Stimulated activated CD8-positive, alpha-beta memory T cell treated with anti-CD3 and anti-CD28 coated beads, Interleukin-7, amount 100 ng/mL, for 1 hour (primary cell): Measurements from ENCODE around the gene ESRRA.

Source experiments
- DNase-seq, 2 donors: peaks; one replicate each; pipeline ENCODE4 v3.0.0-alpha.2; 2020; ENCODE audit warnings: low read depth in 2 of 2

ESRRA gene

DNA sequence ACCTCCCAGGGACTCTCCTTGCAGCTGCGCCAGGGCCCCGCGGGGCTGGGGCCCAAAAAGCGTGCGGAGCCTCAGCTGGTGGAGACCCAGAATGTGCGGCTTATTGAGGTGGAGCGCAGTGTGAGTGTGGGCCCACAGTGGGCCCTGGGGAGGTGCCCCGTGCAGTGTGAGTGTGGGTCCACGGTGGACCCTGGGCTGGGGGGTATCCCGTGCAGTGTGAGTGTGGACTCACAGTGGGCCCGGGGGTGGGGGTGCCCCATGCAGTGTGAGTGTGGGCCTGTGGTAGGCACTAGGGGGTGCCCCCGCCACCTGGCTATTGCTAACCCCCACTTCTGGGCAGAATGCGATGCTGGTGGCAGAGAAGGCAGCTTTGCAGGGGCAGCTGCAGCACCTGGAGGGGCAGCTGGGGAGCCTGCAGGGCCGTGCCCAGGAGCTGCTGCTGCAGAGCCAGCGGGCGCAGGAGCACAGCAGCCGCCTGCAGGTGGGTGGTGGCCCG is 45.9 kb downstream of the ESRRA start:
- no peak for DNase-seq

- no peak for DNase-seq
Measured at GRCh38 chr11:64352099-64352994, 47.0 kb downstream of the ESRRA start.

- DNase-seq: no peak
Measured at GRCh38 chr11:64352995-64353714, 47.8 kb downstream of the ESRRA start.

- no peak for DNase-seq
Measured at GRCh38 chr11:64353715-64354506, 48.6 kb downstream of the ESRRA start.

GRCh38 chr11:64355078-64355940 is 50.0 kb downstream of the ESRRA start:
- DNase-seq: no peak

DNA sequence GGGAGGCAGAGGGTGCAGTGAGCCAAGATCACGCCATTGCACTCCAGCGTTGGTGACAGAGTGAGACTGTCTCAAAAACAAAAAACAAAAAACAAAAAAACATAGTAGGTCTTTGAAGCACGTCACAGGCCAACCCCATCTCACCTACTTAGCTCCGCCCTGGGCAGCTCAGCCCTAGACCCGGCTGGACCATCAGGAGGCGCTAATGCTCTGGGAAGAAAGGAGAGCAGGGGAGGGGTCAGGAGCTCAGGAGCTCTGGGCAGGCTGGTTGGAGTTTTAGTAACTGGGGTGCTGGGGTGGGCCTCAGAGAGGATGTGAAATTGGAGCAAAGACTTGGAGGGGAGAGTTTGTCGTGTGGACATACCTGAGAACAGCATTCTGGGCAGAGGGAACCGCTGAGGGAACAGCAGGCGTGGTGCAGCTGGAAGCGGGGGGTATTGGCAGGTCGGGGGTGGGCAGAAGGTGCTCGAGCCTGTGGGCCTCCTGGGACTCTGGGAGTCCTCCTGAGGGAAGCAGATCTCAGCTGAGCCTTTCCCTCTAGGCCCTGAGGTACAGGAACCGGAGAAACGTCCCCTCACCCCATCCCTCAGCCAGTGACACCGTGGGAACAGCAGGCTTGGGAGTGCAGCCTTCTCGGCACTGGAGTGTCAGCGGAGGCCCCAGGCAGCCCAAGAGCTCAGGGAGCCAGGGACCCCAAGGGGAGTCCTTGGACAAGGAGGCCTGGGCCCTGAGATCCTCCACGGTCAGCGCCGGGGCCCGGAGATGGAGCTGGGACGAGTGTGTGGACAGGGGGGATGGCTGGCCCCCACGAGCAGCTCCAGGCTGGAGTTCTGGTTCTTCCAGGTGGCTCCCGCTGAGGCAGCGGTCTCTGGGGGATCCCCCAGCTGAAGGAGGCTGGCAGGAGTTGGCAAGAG is 51.4 kb downstream of the ESRRA start:
- no peak for DNase-seq

DNA sequence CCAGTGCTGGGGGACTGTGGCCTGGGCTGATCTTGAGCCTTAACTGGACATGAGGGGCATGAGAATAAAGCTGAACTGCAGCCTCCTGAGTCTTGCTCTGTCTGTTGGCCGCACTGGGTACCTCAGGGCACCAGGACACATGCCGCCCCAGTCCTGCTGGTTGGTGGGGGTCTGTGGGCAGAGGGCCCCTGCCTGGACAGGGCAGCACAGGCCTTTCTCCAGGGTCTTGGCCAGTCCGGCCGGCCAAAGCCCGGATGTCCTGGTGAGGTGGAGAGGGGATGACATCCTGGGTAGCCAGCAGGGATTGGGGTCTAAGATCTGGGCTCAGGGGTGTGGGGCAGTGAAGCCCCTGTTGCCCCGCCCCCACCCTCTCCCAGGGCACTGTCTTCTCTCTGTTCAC is 52.1 kb downstream of the ESRRA start:
- no peak for DNase-seq

DNA sequence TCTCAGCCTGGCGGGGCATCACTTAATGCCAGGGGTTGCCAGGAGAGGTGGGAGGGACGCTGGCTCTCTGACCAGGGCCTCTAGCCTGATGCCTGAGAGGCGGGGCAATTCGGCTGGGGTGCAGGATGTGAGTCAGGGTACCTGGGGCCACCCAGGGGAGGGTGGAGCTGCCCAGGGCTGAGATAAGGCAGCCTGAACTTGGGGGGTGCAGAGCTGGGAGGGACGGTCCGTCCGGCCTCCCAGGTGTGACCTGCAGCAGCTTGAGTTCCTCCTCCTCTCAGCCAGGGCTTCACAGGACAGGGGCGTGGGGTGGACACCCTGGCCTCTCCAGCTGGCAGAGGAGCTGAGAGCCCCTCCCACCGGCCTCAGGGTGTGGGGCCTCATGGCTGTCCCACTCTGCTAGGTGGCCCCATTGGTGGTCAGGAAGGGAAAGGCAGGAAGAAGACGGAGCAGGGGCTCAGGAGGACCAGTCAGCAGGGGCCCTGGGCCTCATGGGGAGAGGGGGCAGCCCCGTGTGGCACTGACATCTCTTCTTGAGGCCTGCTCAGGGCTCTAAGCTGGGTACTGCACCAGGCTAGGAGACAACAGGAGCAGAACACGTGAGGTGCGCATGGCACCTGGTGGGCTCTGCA is 52.7 kb downstream of the ESRRA start:
- DNase-seq: no peak

DNA sequence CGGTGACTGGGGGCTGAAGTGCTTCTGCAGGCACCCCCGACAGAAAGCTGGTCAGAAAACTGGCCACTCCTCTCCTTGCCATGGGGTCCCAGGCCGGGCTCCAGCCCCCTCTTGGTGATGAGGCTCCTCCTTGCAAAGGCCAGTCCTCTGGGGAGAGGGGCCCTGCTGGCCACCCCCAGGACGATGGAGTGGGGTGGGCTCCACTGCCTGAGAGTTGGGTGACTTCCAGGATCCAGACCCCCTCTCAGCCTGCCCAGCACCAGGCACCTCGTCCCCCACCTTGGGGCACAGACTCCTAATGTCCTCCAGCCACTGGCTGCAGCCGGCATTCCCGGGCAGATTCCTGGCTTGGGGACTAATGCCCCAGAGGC is 53.2 kb downstream of the ESRRA start:
- no peak for DNase-seq

DNA sequence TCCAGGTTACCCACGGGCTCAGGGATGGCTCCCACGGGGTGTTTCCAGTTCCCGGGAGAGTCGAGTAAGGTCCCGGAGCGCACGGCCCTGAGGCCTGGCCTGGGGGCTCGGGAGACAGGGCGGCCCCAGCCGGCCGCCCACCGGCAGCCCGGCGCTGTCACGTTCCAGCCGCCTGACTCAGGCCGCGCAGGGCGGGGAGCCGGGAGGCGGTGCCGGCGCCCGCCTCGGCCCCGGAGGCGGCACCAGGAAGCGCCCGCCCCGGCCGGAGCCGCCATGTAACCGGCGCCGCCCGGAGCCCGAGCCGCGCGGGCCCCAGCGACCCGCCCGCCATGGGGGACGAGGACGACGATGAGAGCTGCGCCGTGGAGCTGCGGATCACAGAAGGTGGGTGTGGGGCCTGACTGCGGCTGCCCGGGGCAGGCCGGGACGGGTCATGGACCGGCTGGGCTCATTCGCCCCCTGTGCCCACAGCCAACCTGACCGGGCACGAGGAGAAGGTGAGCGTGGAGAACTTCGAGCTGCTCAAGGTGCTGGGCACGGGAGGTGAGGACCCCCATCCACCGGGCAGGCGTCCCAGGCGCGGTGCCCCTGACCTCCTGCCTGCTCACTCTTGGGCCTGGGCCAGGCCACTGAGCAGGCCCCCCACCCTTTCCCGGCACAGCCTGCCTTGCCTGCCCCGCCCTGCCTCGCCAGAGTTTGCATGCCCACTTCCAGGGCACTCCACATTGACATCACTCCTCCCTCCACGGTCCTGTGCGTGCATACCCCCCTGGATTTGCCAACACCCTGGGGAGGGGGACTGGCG is 53.8 kb downstream of the ESRRA start, which contains the start of gene RPS6KA4:
Gene RPS6KA4 (plus strand): TSS at position 256 of the 805 bp plus-strand sequence. CDS start 74 bp downstream, at position 330.
- no peak for DNase-seq

DNA sequence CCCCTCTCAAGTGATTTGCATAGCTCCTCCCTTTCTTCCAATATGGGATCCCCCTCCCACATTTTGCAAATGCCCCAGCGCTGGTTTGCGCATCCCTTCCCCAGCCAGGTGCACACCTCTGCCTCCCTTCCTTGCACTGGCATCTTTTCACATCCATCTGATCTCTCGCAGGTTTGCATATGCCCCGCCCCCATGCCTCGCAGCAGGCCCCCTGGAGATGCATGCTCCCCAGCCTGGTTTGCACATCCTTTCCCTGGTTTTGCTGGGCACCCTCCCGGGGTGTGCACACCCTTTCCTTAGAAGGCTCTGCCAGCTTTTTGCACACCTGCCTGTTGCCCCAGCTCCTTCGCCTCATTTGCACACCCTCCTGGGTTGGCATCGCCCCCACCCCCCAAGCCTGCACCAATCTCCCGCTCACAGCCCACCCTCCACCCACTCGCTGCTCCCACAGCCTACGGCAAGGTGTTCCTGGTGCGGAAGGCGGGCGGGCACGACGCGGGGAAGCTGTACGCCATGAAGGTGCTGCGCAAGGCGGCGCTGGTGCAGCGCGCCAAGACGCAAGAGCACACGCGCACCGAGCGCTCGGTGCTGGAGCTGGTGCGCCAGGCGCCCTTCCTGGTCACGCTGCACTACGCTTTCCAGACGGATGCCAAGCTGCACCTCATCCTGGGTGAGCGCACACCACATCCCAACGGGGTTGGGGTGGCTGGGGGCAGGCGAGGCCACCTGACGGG is 54.6 kb downstream of the ESRRA start:
- DNase-seq: no peak

DNA sequence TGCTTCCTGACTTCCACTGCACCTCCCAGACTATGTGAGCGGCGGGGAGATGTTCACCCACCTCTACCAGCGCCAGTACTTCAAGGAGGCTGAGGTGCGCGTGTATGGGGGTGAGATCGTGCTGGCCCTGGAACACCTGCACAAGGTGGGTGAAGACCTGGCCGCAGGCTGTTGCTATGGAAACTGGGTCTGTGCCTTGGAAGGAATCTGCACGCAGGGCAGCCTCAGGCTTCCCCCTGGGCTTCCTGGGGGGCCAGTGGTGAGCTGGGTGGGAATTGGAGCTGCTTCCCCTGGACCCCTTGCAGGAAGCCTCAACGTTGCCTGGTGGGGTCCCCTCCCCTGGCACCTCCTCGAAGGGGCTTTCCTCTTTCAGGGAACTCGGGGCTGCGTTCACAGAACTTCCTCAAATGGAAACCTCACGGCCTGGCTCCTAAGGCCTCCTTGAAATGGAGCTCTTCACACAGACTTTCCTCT is 55.2 kb downstream of the ESRRA start:
- no peak for DNase-seq

- DNase-seq: no peak
Measured at GRCh38 chr11:64361659-64362058, 56.3 kb downstream of the ESRRA start.

DNA sequence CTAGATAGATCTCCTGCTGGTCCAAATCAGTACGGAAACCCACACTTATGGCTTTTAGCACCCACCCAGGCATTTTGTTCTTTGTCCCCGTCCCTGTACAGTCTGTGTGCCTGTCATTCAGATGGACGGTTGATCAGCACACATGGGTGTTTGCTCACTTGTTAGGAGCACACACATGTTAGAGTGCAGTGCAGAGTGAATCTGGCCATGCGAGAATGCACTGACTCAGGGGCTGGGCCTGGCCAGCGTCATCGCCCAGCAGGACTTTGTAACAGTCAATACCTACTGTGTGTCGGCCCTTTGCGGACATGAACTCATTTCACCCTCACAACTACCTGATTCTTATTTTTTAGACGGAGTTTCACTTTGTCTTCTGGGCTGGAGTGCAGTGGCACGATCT is 57.0 kb downstream of the ESRRA start:
- no peak for DNase-seq

GRCh38 chr11:64364435-64364834 is 59.1 kb downstream of the ESRRA start:
- DNase-seq: no peak

DNA sequence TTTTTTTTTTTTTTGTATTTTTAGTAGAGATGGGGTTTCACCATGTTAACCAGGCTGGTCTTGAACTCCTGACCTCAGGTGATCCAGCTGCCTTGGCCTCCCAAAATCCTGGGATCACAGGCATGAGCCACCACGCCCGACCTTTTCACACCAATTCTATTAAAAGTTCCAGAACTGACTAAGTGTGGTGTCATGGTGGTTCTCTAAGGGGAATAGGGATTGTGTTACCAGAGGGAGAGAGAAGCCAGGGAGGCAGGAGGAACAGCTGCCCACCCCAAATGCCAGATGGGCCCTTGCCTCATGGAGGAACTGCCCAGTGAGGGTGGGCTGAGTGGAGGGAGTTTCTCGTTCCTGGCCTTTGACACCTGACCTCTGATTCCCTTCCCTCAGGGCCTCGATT is 59.6 kb downstream of the ESRRA start:
- DNase-seq: no peak
